GM23248 (cell line): ENCODE results near the gene TSHZ2. TPM values are rescaled to one million over a fixed set of nuclear protein-coding genes. Genes with fewer than 3 reads are reported as not detected.

Source experiments
- DNase-seq: peaks from one replicate; pipeline ENCODE4 v3.0.0-alpha.2; 2015
- H2AFZ ChIP-seq: fragments of 200-600 bp; sonication (generic); 2 replicates; pipeline ENCODE4 v1.6.1; 2016; ENCODE audit warnings: antibody characterized with exemption
- H3F3A ChIP-seq: fragments of 200-600 bp; sonication (generic); 2 replicates; pipeline ENCODE4 v1.6.1; 2016; ENCODE audit warnings: mild to moderate bottlenecking, antibody characterized with exemption, mixed run types; ENCODE audit not compliant: insufficient read depth
- H3K27ac ChIP-seq: fragments of 200-600 bp; sonication (generic); 2 replicates; pipeline ENCODE4 v1.5.1; 2016; ENCODE audit warnings: mild to moderate bottlenecking
- H3K27me3 ChIP-seq: fragments of 200-600 bp; sonication (generic); replicated peaks from 2 replicates; pipeline ENCODE4 v1.6.1; 2016; ENCODE audit warnings: mild to moderate bottlenecking; ENCODE audit not compliant: insufficient read depth
- H3K36me3 ChIP-seq: fragments of 200-600 bp; sonication (generic); 2 replicates; pipeline ENCODE4 v1.6.1; 2016; ENCODE audit warnings: low read depth, mild to moderate bottlenecking
- H3K4me1 ChIP-seq: fragments of 200-600 bp; sonication (generic); 2 replicates; pipeline ENCODE4 v1.6.1; 2016; ENCODE audit warnings: mild to moderate bottlenecking; ENCODE audit not compliant: insufficient read depth
- H3K4me2 ChIP-seq: fragments of 200-600 bp; sonication (generic); one replicate; pipeline ENCODE4 v1.6.1; 2016; ENCODE audit warnings: mild to moderate bottlenecking; ENCODE audit not compliant: unreplicated experiment
- H3K4me3 ChIP-seq: fragments of 200-600 bp; sonication (generic); 2 replicates; pipeline ENCODE4 v1.5.1; 2016; ENCODE audit warnings: mild to moderate bottlenecking
- H3K79me2 ChIP-seq: fragments of 200-600 bp; sonication (generic); 2 replicates; pipeline ENCODE4 v1.6.1; 2016; ENCODE audit warnings: mild to moderate bottlenecking; ENCODE audit not compliant: insufficient read depth
- H3K9ac ChIP-seq: fragments of 200-600 bp; sonication (generic); 2 replicates; pipeline ENCODE4 v1.6.1; 2016; ENCODE audit warnings: mild to moderate bottlenecking
- H3K9me2 ChIP-seq: fragments of 200-600 bp; sonication (generic); 2 replicates; pipeline ENCODE4 v1.6.1; 2016; ENCODE audit warnings: mixed run types, mild to moderate bottlenecking, moderate library complexity; ENCODE audit not compliant: insufficient read depth
- H3K9me3 ChIP-seq: fragments of 200-600 bp; sonication (generic); one replicate; pipeline ENCODE4 v1.6.1; 2017; ENCODE audit warnings: low read depth
- H4K20me1 ChIP-seq: fragments of 200-600 bp; sonication (generic); 2 replicates; pipeline ENCODE4 v1.6.0; 2016; ENCODE audit not compliant: insufficient read depth
- EZH2 ChIP-seq: fragments of 200-600 bp; sonication (generic); IDR thresholded peaks from 2 replicates; pipeline ENCODE4 v1.6.1; 2018; ENCODE audit warnings: antibody characterized with exemption, mild to moderate bottlenecking; ENCODE audit not compliant: insufficient read depth, poor library complexity, severe bottlenecking
- EZH2phosphoT487 ChIP-seq: fragments of 200-600 bp; sonication (generic); IDR thresholded peaks from 2 replicates; pipeline ENCODE4 v1.6.1; 2018; ENCODE audit warnings: antibody characterized with exemption, moderate library complexity, mild to moderate bottlenecking, low read depth; ENCODE audit not compliant: insufficient read depth
- WGBS, 2 experiments: methylation state at CpG; one replicate each; pipeline ENCODE4 v1.1.6; 2015 to 2017; ENCODE audit warnings: low lambda C conversion rate in 2 of 2, low coverage in 1 of 2; ENCODE audit errors: missing lambda C conversion rate in 2 of 2; 5-methylcytosine and 5-hydroxymethylcytosine counted together
- in situ Hi-C: fragments of 300-500 bp; cut with MboI; formaldehyde crosslinking; loops from 2 replicates; pipeline ENCODE4 v1.15.0; 2020
- polyA plus RNA-seq: library from polyadenylated mRNA; unstranded; fragments of >200 nt; fragmentation: Nextera tagmentation; extraction: Ambion mirVana; gene quantifications from 2 replicates; pipeline ENCODE4 v1.2.1, GENCODE V29; 2016
- total RNA-seq: library from RNA; depleted of rRNA; stranded (reverse); fragments of >200 nt; shearing (Covaris generic); gene quantifications from 2 replicates; pipeline ENCODE4 v1.2.3, GENCODE V29; 2014

The TSHZ2 gene
- total and polyA plus RNA-seq, 2 experiments from 2014 or later, result 4.5 to 13.4 TPM

DNA sequence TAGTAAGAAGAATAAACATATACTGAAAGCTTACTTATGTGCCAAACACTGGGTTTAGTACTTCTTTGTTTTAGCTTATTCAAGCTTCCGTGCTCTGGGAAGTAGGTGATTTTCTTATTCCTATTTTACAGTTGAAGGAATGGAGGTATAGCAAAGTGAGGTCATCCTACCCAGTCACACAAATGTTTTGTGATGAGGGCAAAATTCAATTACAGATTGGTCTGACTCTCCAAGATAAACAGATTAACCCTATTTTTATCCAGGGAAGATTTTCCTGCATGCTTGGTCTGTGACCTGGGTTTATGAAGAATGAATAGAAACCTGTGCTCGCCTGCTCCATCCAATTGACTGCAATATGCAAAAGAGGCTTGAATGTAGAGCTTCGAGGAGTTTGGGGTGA is 311.4 kb downstream of the TSHZ2 start:
- Histone ChIP-seq H3K4me1 (no peaks in the 10 kb centered on the region), H3K9me2 (no peaks in the 10 kb centered on the region), H2AFZ (no peak overlapping the region), H3K36me3 (no peaks in the 10 kb centered on the region), H3K4me3 (no peak overlapping the region), H3K79me2 (no peaks in the 10 kb centered on the region), H4K20me1 (no peaks in the 10 kb centered on the region), H3K9ac (no peak overlapping the region), H3K27ac (no peak overlapping the region), H3K9me3 (no peaks in the 10 kb centered on the region), H3F3A (no peaks in the 10 kb centered on the region), H3K4me2 (no peak overlapping the region), H3K27me3 (no peaks in the 10 kb centered on the region)
- DNase-seq, result no peak
- WGBS, 2 experiments, result 83 to 85% methylated on average over 3 of the region's 3 CpGs
- no peak for TF ChIP-seq EZH2phosphoT487
- TF ChIP-seq EZH2, result no peak
- in situ Hi-C loops, result no loop called here

DNA sequence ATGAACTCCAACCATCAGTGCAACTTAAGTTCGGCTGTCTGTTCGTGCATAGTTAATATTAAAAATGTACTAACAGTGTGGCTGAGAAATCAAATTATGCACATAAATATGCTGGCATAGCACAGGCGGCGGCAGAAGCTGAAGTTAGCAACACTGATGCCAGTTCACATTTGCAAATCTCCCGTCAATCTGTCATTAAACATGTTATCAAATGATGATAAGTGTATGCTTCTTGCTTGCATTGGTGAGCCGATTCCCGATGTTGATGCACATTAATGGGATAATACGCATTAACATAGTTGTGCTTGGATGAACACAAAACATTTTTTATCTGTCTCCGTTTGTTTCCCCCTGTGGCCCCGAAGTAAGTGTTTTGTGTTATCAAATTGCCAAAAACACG is 312.1 kb downstream of the TSHZ2 start:
- DNase-seq, result no peak
- 84% methylated on average over 11 of the region's 11 CpGs for whole genome bisulfite sequencing, 2 experiments
- no peak for TF ChIP-seq EZH2phosphoT487
- no peak for TF ChIP-seq EZH2
- Histone ChIP-seq H3K27ac (no peak overlapping the region), H3K9ac (no peak overlapping the region), H3K4me2 (no peak overlapping the region), H3K9me3 (no peaks in the 10 kb centered on the region), H3K79me2 (no peaks in the 10 kb centered on the region), H3K4me1 (no peaks in the 10 kb centered on the region), H3K4me3 (no peak overlapping the region), H3K36me3 (no peaks in the 10 kb centered on the region), H3K9me2 (no peaks in the 10 kb centered on the region), H4K20me1 (no peaks in the 10 kb centered on the region), H3K27me3 (no peaks in the 10 kb centered on the region), H3F3A (no peaks in the 10 kb centered on the region), H2AFZ (no peak overlapping the region)
- in situ Hi-C loops, result no loop called here

DNA sequence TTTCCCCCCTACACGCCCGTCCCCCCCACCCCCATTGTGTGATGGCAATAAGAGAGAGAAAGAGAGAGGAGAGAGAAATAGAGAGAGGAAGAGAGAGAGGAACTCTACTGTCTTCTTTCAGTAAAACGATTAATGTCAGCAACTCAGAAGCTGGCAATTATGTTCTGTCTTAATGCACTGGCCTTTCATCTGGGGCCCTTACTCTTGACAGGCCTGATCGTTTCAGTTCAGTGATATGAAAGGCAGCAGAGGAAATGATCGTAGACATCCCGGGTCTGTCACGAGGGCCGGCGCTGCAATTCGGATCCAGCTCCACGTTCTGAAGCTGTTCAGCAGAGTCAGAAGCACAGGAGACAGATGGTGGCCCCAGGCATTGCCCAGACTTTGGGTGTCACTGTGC is 312.5 kb downstream of the TSHZ2 start:
- Histone ChIP-seq H3F3A (no peaks in the 10 kb centered on the region), H3K4me1 (no peaks in the 10 kb centered on the region), H3K4me3 (no peak overlapping the region), H3K36me3 (no peaks in the 10 kb centered on the region), H3K9ac (no peak overlapping the region), H3K4me2 (no peak overlapping the region), H3K9me2 (no peaks in the 10 kb centered on the region), H3K79me2 (no peaks in the 10 kb centered on the region), H3K9me3 (no peaks in the 10 kb centered on the region), H3K27me3 (no peaks in the 10 kb centered on the region), H3K27ac (no peak overlapping the region), H2AFZ (no peak overlapping the region), H4K20me1 (no peaks in the 10 kb centered on the region)
- TF ChIP-seq EZH2phosphoT487, result no peak
- no peak for TF ChIP-seq EZH2
- WGBS, 2 experiments, result 83 to 85% methylated on average over 11 of the region's 11 CpGs
- DNase-seq, result no peak
- in situ Hi-C loops, result no loop called here

DNA sequence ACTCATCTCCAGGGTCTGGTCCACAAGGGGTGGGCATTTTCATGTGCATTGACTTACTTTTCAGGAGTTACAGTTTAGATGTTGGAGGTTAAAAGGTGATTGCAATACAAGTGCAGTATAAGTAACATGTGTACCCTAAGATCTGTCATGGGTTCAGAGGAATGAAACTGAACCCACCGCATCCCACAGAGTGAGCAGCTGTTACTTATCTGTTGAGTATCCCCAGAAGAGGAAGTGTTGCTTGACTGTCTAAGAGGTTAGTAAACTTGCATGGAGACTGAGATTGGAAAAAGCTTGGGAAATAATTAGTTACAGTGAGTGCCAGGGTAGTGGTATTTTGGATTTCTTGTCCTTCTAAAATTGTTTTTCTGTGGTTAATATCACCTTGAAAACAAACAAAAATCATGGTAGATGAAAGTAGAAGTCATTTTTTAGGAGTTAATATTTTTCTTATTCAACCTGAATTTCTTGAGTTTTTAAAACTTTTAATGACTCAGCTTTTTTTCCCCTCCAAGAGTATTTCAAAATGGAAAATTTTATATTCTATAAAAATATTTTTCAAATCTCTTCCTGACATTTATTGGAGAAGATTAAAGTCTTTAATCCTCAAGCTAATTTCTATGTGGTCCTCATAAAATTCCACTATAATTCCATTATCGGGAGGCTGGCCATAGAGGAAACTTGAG is 315.3 kb downstream of the TSHZ2 start:
- WGBS, 2 experiments, result 97% methylated on average over 2 of the region's 2 CpGs
- no peak overlapping the region for H3K27ac ChIP-seq

More for the DNA sequence above, 315.3 kb downstream of the TSHZ2 start:
- H3F3A ChIP-seq, result no peaks in the 10 kb centered on the region
- TF ChIP-seq EZH2, result no peak
- no peak for TF ChIP-seq EZH2phosphoT487
- no peaks in the 10 kb centered on the region for H3K9me3 ChIP-seq
- H3K4me3 ChIP-seq, result no peak overlapping the region
- no peaks in the 10 kb centered on the region for H4K20me1 ChIP-seq
- H3K4me2 ChIP-seq, result no peak overlapping the region
- H3K36me3 ChIP-seq, result no peaks in the 10 kb centered on the region
- no peaks in the 10 kb centered on the region for H3K9me2 ChIP-seq
- in situ Hi-C loops, result no loop called here
- H3K9ac ChIP-seq, result no peak overlapping the region
- no peaks in the 10 kb centered on the region for H3K79me2 ChIP-seq
- no peaks in the 10 kb centered on the region for H3K27me3 ChIP-seq
- H3K4me1 ChIP-seq, result no peaks in the 10 kb centered on the region
- DNase-seq, result no peak
- H2AFZ ChIP-seq, result no peak overlapping the region
